ENCODE data around the gene CD19.

GRCh38 chr16:28967156-28967555, 35.4 kb downstream of the CD19 start:
- no peak for TF ChIP-seq POLR2A (IDR thresholded peaks at IDR 0.05)
- no peak for TF ChIP-seq CTCF (IDR thresholded peaks at IDR 0.05)

All from body of pancreas (tissue), 4 donors.